Measurements from ENCODE around the gene TRAPPC2B.
"Not testable (repeated sequence)": the region's sequence is repeated elsewhere in the genome, so short reads cannot be mapped to it uniquely, and the experiment has no call there.

TRAPPC2B gene

DNA sequence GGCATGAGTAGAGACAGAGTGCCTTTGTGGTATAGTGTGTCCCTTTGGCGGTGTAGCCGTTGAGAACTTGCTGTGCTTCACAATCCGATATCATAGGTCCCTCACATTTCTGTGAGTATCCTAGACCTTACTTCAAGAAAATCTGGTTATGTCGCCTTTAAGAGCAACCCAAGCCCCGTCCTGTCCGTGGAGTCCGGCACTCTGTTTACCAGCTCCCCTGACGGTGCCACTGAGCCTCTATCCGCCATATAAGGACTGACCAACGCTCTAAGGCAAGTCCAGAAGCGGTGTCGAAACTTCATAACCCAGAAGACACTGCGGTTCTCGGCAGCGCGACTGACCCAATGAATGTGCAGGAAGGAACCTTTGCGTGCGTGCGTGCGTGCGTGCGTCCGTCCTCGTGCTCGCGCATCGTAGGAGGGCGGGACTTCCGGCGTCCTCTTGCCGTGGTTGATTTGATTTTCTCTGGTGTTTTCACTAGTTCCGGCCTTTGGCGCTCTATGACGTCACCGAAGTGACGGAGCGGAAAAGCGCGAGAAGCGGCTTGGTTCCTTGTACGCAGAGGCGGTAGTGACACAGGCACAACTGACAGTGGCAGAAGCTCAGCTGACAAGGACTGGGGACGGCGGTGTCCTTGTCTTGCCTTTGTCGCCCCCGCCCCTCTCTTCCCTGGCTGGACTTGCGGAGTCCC, at the start of gene TRAPPC2B, which contains the start of gene ZNF547:
Gene TRAPPC2B (plus strand): TSS at position 555 of the 691 bp plus-strand sequence. CDS start 1,283 bp downstream, outside the sequence.
Gene ZNF547 (plus strand): TSS at position 555 of the 691 bp plus-strand sequence. CDS start 5,005 bp downstream, outside the sequence.
- DNase-seq = peak; percentile 100

DNA sequence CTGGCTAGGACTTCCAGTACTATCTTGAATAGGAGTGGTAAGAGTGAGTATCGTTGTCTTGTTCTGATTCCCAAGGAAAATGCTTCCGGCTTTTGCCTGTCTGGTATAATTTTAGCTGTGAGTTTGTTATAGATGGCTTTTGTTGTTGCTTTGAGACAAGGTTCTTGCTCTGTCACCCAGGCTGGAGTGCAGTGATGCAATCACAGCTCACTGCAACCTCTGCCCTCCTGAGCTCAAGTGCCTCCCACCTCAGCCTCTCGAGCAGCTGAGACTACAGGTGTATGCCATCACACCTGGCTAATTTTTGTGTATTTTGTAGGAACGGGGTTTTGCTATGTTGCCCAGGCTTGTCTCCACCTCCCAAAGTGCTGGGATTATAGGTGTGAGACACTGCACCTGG, 49.2 kb upstream of the TRAPPC2B start:
- DNase-seq = no peak

DNA sequence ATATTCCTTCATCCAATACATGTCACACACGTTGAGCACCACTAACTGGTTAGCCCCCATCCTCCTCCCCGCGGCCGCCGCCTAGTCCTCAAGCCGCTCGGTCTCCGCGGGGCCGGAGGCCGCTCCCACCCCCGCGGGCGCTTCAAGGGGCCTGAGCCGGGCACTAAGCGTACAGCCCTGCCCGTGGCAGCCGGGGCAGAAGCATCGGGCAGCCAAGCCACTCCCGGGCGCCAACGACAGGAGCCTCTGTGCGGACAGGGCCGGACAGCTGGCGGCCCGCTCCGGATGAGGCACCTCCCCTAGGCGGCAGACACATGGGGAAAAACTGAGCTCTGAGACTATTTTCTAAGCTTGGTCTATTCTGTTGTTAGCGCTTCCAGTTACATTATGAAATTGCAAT, 45.8 kb upstream of the TRAPPC2B start:
- no peak for DNase-seq

DNA sequence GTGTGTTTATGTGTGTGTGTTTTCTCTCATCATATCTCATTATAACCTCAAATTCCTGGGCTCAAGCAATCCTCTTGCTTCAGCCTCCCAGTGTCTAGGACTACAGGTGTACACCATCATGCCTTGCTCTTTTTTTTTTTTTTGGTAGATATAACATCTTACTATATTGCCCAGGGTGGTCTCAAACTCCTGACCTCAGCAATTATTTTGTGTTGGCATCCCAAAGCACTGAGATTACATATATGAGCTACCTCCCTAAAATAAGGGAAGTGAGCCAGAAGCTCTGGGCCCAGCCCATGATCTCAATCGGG, 43.5 kb upstream of the TRAPPC2B start:
- no peak for DNase-seq

DNA sequence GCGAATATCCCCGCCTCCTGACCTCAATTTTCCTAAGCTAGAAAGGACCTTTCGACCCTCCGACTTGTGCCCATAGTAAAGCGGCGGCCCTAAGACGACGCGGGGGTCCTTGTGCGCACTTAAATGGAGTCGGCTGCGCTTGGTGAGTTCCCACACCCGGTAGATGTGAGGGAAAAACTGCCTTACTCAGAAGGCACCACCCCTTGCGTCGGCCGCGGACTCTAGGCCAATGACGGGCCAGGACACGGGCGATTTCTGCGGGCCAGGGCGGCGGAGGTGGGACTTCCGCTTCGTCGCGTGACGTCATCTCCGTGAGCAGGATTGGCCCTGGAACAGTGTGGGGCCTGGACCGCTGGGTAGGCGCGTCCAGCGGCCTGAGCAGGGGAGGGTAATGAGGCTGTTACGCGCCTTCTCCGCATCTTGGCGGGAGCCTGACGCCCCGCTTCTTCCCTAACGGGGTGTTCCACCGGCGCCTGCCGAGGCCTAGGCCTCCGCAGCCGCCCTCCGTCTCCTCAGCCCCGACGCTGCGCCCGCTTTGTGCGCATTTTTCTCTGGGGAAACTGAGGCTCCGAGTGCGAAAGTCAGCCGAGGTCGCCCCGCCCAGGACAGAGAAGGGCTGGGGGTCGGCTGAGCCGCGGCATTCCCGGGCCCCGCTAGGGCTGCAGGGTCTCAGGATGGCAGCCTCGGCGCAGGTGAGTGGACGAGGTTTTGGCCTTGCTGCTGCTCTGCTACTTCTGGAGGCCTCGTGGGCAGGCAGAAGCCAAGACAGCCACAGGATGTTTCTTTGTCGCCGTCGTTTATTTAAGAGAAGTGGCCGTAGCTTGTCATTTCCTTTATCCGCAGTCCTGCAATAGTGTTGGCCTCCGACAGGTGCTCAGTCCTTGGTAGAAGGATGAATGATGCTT, 42.9 kb upstream of the TRAPPC2B start, which contains the start of gene ZNF543:
Gene ZNF543 (plus strand): TSS at position 293 of the 905 bp plus-strand sequence. CDS start 382 bp downstream, at position 675.
- DNase-seq = peak; percentile 98

DNA sequence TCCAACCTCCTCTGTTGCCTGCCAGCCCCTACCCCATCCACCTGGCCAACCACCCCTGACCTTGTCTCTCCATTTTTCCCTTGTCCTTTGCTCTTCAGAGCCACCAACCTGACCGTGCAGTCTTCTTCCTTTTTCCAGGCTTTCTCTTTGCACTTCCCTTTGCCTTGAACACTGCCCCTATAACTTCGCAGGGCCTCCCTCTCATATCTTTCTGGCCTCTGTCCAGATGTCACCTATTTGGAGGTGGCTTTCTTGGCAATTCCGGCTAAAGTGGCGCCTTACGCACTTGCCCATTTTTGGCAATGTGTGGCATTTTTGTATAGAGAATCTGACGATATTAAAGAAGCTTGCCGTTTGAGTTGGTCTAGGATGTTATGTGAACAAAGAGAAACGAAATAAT, 42.2 kb upstream of the TRAPPC2B start:
- no peak for DNase-seq

DNA sequence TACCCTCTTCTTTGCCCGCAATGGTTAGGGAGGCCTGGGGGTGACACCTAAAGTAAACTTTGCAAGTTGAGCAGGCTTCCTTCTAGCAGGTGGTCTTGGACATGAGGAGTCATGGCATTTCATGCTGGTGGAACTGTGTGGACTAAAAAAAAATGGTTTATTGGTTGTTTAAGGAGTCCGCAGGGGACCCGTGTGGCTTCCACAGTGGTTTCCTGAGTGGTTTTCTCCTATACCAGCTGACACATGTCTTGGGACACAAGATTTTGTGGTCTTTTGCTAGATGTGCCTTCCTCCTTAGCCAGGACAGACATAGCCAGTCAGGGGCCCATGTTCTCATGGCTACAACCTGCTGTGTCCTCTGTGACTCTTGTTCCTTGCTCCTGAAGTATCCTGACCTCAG, 41.6 kb upstream of the TRAPPC2B start:
- no peak for DNase-seq

DNA sequence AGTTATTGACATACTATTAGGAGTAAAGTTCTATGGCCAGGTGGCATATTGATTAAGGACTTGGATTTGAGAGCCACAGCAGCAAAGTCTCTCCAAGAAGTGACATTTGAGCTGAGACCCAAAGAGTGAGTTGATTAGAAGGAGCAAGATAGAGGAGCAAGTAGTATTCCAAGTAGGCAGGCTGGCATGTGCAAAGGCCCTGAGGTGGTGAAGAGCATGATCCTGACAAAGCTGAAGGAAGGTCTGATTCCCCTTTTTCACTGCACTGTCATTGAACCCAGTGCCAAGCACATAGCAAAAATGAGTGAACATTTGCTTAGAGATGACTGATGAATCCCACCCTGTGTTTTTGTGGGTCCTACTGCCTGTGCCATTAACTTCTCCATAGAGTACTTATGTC, 38.4 kb upstream of the TRAPPC2B start:
- no peak for DNase-seq

DNA sequence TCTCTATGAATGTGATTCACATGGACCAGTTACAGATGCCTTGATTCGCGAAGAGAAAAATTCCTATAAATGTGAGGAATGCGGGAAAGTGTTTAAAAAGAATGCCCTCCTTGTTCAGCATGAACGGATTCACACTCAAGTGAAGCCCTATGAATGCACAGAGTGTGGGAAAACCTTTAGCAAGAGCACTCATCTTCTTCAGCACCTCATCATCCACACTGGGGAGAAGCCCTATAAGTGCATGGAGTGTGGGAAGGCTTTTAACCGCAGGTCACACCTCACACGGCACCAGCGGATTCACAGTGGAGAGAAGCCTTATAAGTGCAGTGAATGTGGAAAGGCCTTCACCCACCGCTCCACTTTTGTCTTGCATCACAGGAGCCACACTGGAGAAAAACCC, 35.4 kb upstream of the TRAPPC2B start:
- DNase-seq = no peak

DNA sequence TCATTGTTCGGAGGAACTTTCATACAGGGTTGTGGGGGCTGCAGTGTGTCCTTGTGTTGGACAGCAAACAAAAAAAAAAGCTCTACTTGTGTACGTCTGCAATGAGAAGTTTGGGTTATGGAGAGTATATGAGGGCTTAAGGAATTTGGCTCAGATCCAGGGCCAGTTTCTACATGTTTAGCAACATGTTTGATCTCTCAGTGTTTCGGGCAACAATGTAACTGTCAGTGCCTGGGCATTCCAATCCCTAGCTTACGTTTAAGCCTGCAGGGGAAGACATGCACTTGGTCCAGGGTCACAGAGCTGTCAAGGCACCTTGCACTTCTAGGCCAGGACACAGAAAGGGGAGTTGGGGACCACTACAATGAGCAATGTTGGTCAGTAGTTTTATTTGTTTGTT, 29.2 kb upstream of the TRAPPC2B start:
- DNase-seq = no peak

DNA sequence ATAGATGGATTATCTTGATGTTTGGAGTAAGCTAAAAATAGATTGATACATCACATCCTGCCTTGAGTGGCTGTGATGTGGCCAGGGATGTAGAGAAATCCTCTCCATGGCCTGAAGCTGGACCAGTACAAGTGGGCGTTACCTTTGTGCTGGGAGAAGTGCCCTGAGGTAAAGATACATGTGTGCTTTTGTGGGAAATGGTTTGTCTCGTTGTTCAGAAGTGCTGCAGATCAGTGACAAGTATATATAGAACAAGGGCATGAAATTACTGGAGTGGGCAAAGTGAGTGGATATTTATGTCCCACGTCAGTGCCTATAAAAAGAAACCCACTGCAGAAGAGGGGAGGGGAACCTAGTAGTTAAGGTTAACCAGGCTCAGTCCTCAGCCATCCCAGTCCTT, 24.5 kb upstream of the TRAPPC2B start:
- DNase-seq = no peak

DNA sequence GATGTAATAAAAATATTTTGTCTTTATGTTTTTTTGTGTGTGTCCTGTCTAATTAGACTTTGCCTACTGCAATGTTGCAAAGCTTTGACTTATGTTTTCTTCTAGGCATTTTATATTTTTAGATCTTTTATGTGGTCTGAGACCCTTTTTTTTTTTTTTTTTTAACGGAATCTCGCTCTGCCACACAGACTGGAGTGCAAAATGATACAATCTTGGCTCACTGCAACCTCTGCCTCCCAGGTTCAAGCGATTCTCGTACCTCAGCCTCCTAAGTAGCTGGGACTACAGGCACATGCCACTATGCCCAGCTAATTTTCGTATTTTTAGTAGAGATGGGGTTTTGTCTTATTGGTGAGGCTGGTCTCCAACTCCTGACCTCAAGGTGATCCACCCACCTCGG, 20.8 kb upstream of the TRAPPC2B start:
- DNase-seq = no peak

DNA sequence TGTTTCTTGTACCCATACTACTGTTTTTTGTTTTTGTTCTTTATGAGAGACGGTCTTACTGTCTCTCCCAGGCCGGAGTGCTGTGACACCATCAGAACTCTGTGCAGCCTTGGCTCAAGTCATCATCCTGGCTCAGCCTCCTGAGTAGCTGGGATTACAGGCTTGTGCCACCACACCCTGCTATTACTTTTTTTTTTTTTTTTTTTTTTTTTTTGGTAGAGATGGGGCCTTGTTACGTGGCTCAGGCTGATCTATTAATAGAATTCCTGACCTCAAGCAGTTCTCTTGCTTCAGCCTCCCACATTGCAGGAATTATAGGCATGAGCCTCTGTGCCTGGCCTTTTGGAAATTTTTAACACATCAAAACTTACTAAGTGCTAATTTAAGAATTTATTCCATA, 15.2 kb upstream of the TRAPPC2B start:
- DNase-seq = no peak

DNA sequence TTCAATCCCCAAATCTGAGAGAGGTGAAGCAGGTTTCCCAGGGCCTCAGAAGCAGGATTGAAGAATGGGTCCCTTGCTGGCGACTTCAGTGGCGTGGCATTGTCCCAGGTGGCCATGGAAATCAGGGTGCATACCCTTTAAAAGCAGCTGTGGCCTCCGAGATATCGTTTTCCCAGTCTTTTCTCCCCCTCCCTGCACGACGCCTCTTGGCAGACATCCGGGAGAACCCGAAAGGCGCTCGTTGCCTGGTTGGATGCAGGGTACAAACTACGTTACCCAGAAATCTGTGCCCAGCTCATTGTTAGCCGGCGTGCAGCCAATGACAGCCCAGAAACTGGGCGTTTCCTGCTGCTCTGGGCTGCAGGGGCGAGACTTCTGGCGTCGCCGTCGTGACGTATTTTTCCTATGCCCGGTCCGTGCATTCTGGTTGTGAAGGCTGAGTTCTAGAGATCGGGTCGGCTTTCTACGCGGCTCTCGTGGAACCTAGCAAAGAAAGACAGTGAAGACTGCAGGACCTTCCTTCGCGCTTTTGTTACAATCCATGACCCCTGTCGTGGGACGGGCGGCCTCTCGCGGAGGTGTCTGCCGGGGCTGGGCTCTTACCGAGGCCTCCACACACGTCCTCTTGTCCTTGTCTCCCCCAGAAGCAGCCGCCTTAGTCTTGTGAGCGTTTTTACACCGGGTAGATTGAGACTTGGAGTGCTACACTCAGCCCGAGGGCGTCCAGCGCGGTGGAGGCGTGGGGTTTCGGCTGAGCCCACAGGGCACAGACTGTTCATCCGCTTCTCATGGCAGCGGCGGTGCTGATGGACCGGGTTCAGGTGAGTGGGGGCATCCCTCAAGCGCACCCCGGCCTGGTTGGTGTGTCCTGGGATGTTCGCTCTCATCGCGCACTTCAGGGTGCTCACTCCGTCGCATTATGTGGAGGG, 12.2 kb upstream of the TRAPPC2B start, which contains the start of gene ZNF304:
Gene ZNF304 (plus strand): TSS at position 395 of the 929 bp plus-strand sequence. CDS start 394 bp downstream, at position 789.
- DNase-seq = peak; percentile 95

DNA sequence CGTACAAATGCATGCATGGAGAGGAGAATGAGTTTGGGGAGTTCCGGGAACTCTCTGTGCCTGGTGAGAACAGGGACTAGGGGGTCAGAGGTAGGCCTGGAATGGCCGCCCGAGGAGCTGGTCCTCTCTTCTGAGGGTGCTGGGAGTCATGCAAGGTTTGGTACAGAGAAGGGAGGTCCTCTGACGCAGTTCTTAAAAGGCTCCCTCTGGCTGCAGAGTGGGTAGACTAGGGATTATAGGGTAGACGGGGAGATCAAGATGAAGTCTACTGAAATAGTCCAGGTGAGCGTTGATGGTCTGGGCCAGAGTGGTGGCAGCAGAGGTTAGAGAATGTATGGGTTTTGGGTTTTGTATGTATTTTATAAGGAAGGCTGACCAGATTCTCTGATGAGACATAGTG, 11.5 kb upstream of the TRAPPC2B start:
- no peak for DNase-seq

DNA sequence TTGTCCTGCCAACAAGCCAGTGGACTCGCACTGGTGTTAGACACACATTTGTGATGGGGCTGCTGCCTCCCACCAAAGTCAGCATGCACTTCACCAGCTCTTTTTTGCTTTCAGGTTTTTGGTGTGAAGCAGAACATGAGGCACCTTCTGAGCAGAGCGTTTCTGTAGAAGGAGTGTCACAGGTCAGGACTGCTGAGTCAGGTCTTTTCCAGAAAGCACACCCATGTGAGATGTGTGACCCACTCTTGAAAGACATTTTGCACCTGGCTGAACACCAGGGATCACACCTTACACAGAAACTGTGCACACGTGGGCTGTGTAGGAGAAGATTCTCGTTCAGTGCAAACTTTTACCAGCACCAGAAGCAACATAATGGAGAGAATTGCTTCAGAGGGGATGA, 7.4 kb upstream of the TRAPPC2B start:
- DNase-seq = no peak

DNA sequence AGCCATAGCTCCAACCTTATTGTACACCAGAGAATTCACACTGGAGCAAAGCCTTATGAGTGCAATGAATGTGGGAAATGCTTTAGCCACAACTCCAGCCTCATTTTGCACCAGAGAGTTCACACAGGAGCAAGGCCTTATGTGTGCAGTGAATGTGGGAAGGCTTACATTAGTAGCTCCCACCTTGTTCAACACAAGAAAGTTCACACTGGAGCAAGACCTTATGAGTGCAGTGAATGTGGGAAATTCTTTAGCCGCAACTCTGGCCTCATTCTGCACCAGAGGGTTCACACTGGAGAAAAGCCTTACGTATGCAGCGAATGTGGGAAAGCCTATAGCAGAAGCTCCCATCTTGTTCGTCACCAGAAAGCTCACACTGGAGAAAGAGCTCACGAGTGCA, 5.9 kb upstream of the TRAPPC2B start:
- no peak for DNase-seq

DNA sequence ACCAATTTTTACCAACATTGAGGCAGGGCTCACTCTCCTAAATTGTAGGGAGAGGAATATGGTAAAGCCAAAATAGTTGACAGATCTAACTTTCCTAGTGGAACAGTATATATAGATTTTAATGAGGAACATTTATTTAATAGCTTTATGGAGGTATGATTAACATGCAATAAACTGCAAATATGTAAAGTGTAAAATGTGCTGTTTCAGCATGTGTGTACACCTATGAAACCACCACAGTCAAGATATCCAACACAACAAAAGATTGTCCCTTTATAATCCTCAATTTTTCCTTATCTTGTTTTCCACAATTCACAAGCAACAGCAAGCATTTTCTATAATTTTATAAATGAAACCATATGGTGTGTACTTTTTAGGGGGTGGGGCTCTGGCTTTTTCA, 4.1 kb upstream of the TRAPPC2B start:
- no peak for DNase-seq

DNA sequence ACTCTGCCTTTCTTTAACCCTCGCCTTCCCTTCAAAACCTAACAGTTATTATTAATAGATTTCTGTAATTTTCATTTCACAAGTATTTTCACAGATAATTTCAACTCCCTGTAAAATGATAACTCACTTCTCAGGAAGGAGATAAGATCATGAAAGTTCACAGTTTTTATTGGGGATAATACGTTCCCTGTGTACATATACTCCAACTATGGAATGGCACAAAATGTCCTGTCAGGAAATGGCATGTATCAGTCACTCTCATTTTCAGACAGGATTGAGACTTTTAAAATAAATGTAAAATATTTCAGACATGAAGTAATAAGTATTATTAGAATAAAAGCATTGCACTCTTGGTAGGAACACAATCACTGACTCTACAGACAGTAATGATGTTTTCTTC, 932 bp upstream of the TRAPPC2B start:
- DNase-seq = no peak

DNA sequence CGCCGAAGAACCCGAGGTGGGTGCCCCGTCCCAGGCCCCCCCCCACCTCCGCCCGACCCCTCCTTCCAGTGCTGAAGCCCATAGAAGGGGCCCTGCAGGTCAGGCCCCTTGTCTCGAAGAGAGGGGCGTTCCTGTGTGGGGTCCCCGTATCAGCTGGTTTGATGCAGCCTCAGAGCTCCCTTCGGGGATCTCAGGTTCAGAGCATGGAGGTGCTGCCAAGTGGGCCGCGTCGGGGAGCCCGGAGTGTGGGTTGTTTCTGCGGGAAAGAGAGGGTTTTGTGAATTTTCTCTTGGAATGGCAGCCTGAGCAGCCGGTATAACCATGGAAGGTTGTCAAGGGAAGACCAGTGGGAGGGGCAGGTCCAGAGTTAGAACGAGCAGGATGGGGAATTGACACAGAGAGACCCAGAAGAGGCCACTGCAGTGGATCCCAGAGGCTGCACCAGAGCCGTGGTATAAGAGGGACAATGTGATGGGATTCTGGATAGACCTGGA, 384 bp downstream of the TRAPPC2B start:
- DNase-seq = peak; percentile 27

DNA sequence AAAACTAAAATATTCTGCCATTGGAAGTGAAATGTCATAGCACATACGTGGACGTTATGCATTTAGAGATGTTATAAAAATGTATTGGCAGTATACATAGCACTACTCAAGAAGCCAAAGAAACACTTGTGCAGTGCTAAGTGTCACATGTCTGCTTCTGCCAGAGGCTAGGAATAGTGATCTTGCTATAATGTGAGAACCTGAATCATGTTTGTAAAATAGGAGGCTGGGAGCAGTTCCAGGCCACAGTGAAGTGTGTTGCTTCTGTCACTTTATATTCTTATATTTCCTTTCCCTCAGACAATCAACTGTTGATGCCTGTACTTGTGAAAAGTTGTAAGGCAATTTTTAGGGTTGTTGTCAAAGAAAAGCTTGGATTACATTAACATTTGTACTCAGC, 3.4 kb downstream of the TRAPPC2B start:
- no peak for DNase-seq

DNA sequence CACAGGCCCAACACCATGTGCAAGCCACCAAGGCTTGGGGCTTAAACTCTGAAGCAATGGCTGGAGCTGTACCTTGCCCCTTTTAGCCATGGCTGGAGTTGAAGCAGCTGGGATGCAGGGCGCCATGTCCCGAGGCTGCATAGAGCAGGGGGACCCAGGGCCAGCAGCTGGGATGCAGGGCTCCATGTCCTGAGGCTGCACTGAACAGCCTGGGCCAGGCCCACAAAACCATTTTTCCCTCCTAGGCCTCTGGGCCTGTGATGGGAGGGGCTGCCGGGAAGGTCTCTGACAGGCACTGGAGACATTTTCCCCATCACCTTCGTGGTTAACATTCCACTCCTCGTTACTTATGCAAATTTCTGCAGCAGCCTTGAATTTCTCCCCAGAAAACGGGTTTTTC, 10.8 kb downstream of the TRAPPC2B start:
- no peak for DNase-seq

DNA sequence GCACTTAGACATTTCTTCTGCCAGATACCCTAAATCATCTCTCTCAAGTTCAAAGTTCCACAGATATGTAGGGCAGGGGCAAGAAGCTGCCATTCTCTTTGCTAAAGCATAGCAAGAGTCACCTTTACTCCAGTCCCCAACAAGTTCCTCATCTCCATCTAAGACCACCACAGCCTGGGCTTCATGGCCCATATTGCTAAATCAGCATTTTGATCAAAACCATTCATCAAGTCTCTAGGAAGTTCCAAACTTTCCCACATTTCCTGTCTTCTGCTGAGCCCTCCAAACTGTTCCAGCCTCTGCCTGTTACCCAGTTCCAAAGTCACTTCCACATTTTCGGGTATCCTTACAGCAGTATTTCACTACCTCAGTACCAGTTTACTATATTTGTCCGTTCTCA, 11.3 kb downstream of the TRAPPC2B start:
- DNase-seq = not testable (repeated sequence)
